HepG2 (cell line): Measurements from ENCODE around the gene CEP89.

ENCODE experiments used
- EZH2 ChIP-seq: conservative IDR thresholded peaks from 2 replicates; pipeline ENCODE4 v1.6.1; 2012; ENCODE audit warnings: mild to moderate bottlenecking, low read depth, low read length, moderate library complexity
- NKX3-1 ChIP-seq: sonication (generic); formaldehyde crosslinking; IDR thresholded peaks from 2 replicates; pipeline ENCODE4 v1.5.0; 2020; ENCODE audit warnings: missing genetic modification reagents
- TAF1 ChIP-seq: sonication (generic); formaldehyde crosslinking; IDR thresholded peaks from 2 replicates; pipeline ENCODE4 v1.4.0; 2020; ENCODE audit warnings: missing genetic modification reagents
- ZSCAN21 ChIP-seq: sonication (generic); formaldehyde crosslinking; IDR thresholded peaks from 2 replicates; pipeline ENCODE4 v1.8.0; 2022; ENCODE audit warnings: mild to moderate bottlenecking, missing genetic modification reagents, moderate library complexity, borderline replicate concordance

GRCh38 chr19:32933571-32933970, 38.2 kb downstream of the CEP89 start:
- TF ChIP-seq ZSCAN21: no peak
- no peak for TF ChIP-seq TAF1 (CRISPR knock-in tag)
- no peak for TF ChIP-seq EZH2
- TF ChIP-seq NKX3-1 (CRISPR knock-in tag): no peak
